Gastrocnemius medialis (tissue), 4 donors: ENCODE results near the gene XPA. TPM values are rescaled to one million over a fixed set of nuclear protein-coding genes. Genes with fewer than 3 reads are reported as not detected.

Source experiments
- ATAC-seq, 2 donors: fragments of 150-250 bp; one replicate each; pipeline ENCODE4 v1.9.1; 2016
- DNase-seq, 2 donors: peaks; one replicate each; pipeline ENCODE4 v3.0.0-alpha.2; 2019
- H3K27ac ChIP-seq, 4 donors: fragments of 200-600 bp; sonication (generic); 1 replicate in 1 of 4; 2 replicates in 3 of 4; pipeline ENCODE4 v1.5.1; 2016 to 2018; ENCODE audit warnings: mild to moderate bottlenecking in 2 of 4, moderate library complexity in 1 of 4
- H3K27me3 ChIP-seq, 3 donors: fragments of 200-600 bp; sonication (generic) in 2 of 3; 1 replicate in 1 of 3; 2 replicates in 2 of 3; pipeline versions ENCODE4 v1.5.1 to v1.6.0; 2016 to 2019; ENCODE audit warnings: mild to moderate bottlenecking in 1 of 3, moderate library complexity in 1 of 3
- H3K36me3 ChIP-seq, 2 donors: fragments of 200-600 bp; sonication (generic) in 1 of 2; one replicate each; pipeline ENCODE4 v1.5.1; 2017 to 2018
- H3K4me1 ChIP-seq, 2 donors: fragments of 200-600 bp; sonication (generic) in 1 of 2; one replicate each; pipeline ENCODE4 v1.5.1; 2016 to 2017; ENCODE audit warnings: mild to moderate bottlenecking in 2 of 2
- H3K4me3 ChIP-seq, 4 donors: fragments of 200-600 bp; sonication (generic) in 3 of 4; 1 replicate in 1 of 4; 2 replicates in 3 of 4; pipeline ENCODE4 v1.5.1; 2016 to 2019; ENCODE audit warnings: mild to moderate bottlenecking in 2 of 4
- H3K9me3 ChIP-seq, 3 donors: fragments of 200-600 bp; sonication (generic) in 2 of 3; 1 replicate in 1 of 3; 2 replicates in 2 of 3; pipeline ENCODE4 v1.5.1; 2016 to 2019
- CTCF ChIP-seq, 5 experiments: fragments of 450-650 bp in 3 of 5; fragments of 200-600 bp in 2 of 5; sonication (generic) in 2 of 5; IDR thresholded peaks in 4 of 5; conservative IDR thresholded peaks in 1 of 5; 1 replicate in 4 of 5; 2 replicates in 1 of 5; pipeline ENCODE4 v1.5.1; 2016 to 2019; ENCODE audit warnings: antibody characterized with exemption in 5 of 5, mild to moderate bottlenecking in 3 of 5, moderate library complexity in 3 of 5
- POLR2A ChIP-seq, 2 donors: fragments of 450-650 bp; IDR thresholded peaks; one replicate each; pipeline ENCODE4 v1.6.1; 2017; ENCODE audit warnings: antibody characterized with exemption in 2 of 2, mild to moderate bottlenecking in 2 of 2, moderate library complexity in 2 of 2
- in situ Hi-C, 4 donors: fragments of 200-750 bp; cut with MboI; loops; one replicate each; pipeline versions ENCODE4 v1.15.0 to v1.8.0; 2017; ENCODE audit warnings: low sequenced_read_pairs in 4 of 4
- intact Hi-C: fragments of 100-400 bp; cut with DNase I; formaldehyde crosslinking; loops from one replicate; pipeline ENCODE4 v1.15.1; 2023; ENCODE audit warnings: low total_unique reads
- total RNA-seq, 4 donors: library from RNA; depleted of rRNA; stranded (reverse); fragments of >200 nt; gene quantifications; one replicate each; pipeline versions ENCODE4 v1.1.0 to v1.2.3, GENCODE V29; 2016

XPA gene
- total RNA-seq, 4 donors from 2014 or later, result 4.8 to 14.8 (median 9.7) TPM

- in situ Hi-C loops, result loop anchor here in 1 of 4 donors (25.0 kb wide), 1 partner anchor 337 kb away; no protein-coding TSS in a partner anchor
- Histone ChIP-seq H3K4me3 (no peak overlapping the region), H3K9me3 (no peaks in the 10 kb centered on the region), H3K36me3 (peaks cover 5 to 81% of the 10 kb centered on the region in 2 donors), H3K4me1 (no peaks in the 10 kb centered on the region), H3K27me3 (no peaks in the 10 kb centered on the region), H3K27ac (no peak overlapping the region)
- DNase-seq, result no peak
- TF ChIP-seq CTCF (IDR thresholded peaks at IDR 0.05 in 4 of 5, conservative IDR thresholded peaks at IDR 0.05 in 1 of 5), result no peak
- no peak for TF ChIP-seq POLR2A (IDR thresholded peaks at IDR 0.05)
- no peak for ATAC-seq
- intact Hi-C loops, result no loop called here
Observed at GRCh38 chr9:97675655-97676054, 21.5 kb downstream of the XPA start.

GRCh38 chr9:97673922-97674321 lies 23.2 kb downstream of the XPA start:
- no peak overlapping the region for H3K27ac ChIP-seq
- H3K27me3 ChIP-seq, result no peaks in the 10 kb centered on the region
- intact Hi-C loops, result no loop called here
- no peak for ATAC-seq
- no peak for DNase-seq
- in situ Hi-C loops, result no loop called here
- TF ChIP-seq CTCF (IDR thresholded peaks at IDR 0.05 in 4 of 5, conservative IDR thresholded peaks at IDR 0.05 in 1 of 5) (no peak), POLR2A (IDR thresholded peaks at IDR 0.05) (no peak)
- peaks cover 5 to 86% of the 10 kb centered on the region in 2 donors for H3K36me3 ChIP-seq
- H3K9me3 ChIP-seq, result no peaks in the 10 kb centered on the region
- no peak overlapping the region for H3K4me3 ChIP-seq
- no peaks in the 10 kb centered on the region for H3K4me1 ChIP-seq

- Histone ChIP-seq H3K4me3 (no peak overlapping the region), H3K9me3 (no peaks in the 10 kb centered on the region), H3K4me1 (no peaks in the 10 kb centered on the region), H3K27me3 (no peaks in the 10 kb centered on the region), H3K36me3 (peaks cover 5 to 93% of the 10 kb centered on the region in 2 donors), H3K27ac (no peak overlapping the region)
- in situ Hi-C loops (no loop called here), intact Hi-C loops (no loop called here)
- no peak for DNase-seq
- no peak for ATAC-seq
- TF ChIP-seq POLR2A (IDR thresholded peaks at IDR 0.05) (no peak), CTCF (IDR thresholded peaks at IDR 0.05 in 4 of 5, conservative IDR thresholded peaks at IDR 0.05 in 1 of 5) (no peak)
Observed at GRCh38 chr9:97672403-97672802, 24.7 kb downstream of the XPA start.

- DNase-seq (no peak), ATAC-seq (no peak)
- in situ Hi-C loops, result no loop called here
Observed at GRCh38 chr9:97670586-97670985, 26.6 kb downstream of the XPA start.

More at GRCh38 chr9:97670586-97670985, 26.6 kb downstream of the XPA start:
- H3K27me3 ChIP-seq, result no peaks in the 10 kb centered on the region
- intact Hi-C loops, result no loop called here
- H3K9me3 ChIP-seq, result no peaks in the 10 kb centered on the region
- H3K4me1 ChIP-seq, result no peaks in the 10 kb centered on the region
- H3K4me3 ChIP-seq, result no peak overlapping the region
- H3K27ac ChIP-seq, result no peak overlapping the region
- TF ChIP-seq CTCF (IDR thresholded peaks at IDR 0.05 in 4 of 5, conservative IDR thresholded peaks at IDR 0.05 in 1 of 5) (no peak), POLR2A (IDR thresholded peaks at IDR 0.05) (no peak)
- H3K36me3 ChIP-seq, result peaks cover 2 to 99% of the 10 kb centered on the region in 2 donors
